GM18498 (cell line): Measurements from ENCODE around the gene SLC2A6.

Source experiments
- ATAC-seq: cut with Tn5 transposase; IDR thresholded peaks from one replicate; pipeline ENCODE4 v1.9.1; 2021; ENCODE audit warnings: mild to moderate bottlenecking, moderate library complexity; ENCODE audit not compliant: unreplicated experiment

Gene SLC2A6

DNA sequence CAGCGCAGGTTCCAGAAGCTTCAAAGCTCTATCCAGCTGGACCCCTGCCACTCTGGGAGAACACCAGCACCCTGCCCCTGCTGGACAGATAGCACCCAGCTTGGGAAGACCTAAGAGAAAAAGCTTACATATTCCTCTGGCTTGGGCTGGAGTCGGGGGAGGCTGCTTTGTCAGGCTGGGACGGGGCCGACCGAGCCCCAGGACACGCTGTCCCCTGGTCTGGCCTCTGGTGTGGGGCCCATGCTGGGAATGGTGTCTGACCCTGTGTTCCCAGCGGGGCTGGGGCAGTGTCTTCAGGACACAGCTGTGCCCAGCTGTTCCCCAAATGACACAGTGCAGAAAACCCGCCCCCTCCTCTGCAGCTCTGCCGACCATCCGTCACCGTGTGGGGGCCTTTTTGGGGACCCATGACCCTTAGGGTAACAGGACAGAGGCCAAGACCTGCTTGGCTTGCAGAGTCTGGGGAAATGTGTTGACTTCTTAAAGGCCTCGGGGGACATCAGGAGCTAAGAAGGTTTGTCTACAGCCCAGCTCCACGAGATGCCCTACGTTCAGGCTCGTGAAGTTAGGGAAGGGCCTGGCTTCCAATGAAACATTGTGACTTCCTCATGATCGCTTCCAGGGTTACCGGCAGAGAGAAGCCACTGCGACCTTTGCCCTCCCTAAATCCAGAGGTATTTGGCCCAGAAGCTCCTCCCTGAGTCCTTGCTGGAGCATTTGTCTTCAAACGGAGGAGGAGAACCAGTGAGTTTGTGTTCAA lies 20.4 kb upstream of the SLC2A6 start:
- ATAC-seq = no peak

DNA sequence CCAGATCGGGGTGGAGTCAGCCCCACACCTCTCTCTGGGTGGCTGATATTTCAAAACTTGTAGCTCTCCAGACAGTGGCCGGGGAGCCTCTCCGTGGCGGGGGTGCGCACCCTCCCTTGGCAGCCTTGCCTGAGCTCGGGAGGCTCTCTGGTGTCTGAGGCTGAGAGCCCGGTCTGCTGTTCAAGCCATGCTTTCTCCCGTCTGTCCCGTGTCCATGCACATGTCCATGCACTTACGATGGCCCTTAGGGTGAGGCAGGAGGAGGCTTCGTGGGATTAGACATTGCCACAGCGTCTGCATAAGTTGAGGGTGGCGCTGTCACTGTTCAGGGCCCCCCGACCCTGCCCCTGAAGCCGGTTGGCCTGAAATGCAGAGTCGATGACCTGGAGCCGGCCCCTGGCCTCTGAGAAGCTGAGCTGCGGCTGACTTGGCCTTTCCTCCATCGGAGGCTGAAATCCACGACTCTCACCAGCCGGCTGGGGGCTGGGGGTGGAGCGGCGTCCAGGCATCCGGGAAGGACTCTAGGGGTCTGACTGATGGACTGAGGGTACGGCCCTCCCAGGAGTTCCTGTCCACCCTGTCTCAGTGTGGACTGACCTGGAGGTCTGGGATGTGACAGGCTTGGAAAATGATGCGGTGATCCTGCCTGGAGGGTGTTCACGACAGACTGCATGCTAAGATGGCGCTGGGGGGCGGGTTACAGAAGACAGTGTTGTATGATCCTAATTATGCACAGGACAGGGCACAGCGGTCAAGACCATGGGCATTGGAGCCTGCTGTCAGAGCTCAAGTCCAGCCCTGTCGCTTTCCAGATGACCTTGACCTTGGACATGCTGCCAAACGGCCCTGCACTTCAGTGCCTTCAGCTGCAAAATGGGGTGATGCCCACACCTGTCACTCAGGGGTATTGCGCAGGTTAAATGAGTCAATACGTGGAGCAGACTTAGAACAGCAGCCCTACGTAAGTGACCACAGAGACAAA lies 18.3 kb upstream of the SLC2A6 start:
- ATAC-seq = no peak

DNA sequence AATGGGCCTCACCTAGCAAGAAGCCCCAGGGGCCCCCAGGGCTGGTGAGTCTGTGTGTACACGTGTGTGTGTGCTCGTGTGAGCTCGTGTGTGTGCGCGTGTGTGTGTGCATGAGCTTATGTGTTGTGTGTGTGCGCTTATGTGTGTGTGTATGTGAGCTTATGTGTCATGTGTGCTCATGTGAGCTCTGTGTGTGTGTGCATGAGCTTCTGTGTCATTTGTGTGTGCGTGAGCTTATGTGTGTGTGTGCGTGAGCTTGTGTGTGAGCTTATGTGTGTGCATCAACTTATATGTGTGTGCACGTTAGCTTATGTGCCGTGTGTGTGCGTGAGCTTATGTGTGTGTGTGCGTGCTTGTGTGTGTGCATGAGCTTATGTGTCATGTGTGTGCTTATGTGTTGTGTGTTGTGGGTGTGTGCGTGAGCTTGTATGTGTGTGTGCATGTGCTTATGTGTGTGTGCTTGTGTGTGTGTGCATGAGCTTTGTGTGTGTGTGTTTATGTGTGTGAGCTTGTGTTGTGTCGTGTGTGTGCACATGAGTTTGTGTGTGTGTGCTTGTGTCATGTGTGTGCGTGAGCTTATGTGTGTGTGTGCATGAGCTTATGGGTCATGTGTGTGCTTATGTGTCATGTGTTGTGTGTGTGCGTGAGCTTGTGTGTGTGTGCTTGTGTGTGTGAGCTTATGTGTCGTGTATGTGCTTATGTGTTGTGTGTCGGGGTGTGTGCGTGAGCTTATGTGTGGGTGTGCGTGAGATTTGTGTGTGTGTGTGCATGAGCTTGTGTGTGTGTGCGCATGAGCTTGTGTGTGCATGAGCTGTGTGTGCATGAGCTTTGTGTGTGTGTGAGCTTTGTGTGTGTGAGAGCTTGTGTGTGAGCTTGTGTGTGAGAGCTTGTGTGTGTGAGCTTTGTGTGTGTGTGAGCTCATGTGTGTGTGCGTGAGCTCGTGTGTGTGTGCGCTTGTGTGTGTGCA lies 16.7 kb upstream of the SLC2A6 start:
- ATAC-seq = no peak

DNA sequence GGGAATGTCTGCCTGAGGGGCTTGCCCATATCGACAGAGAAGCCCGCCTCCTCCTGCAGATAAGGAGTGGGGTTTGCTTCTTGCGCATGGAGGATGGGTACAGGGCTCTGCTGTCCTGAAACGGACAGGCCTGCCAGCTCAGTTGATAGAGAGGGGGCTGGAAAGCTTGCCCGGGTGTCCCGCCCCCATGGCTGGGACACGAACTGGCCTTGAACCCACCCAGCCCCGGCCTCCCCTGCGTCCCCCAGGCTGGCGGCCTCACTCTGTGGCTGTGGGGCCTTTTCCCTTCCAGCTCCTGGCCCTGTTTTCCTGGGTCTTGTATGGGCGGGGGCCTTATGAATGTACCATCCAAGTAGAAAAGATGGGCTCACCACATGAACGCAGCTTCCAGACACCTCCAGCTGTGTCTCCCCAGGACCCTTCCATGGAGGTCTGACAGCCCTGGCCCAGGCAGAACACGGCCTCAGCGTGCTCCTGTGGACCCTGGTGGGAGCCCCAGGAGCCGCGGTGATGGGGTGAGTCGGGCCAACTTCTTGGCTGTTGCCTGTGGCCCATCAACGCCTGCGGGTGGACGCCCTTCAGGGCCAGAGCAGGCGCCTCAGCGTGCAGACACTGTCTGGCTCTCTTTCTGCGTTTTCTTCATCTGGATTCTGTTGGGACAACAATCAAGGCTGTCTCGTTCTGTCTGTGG lies 15.9 kb upstream of the SLC2A6 start:
- ATAC-seq = no peak

DNA sequence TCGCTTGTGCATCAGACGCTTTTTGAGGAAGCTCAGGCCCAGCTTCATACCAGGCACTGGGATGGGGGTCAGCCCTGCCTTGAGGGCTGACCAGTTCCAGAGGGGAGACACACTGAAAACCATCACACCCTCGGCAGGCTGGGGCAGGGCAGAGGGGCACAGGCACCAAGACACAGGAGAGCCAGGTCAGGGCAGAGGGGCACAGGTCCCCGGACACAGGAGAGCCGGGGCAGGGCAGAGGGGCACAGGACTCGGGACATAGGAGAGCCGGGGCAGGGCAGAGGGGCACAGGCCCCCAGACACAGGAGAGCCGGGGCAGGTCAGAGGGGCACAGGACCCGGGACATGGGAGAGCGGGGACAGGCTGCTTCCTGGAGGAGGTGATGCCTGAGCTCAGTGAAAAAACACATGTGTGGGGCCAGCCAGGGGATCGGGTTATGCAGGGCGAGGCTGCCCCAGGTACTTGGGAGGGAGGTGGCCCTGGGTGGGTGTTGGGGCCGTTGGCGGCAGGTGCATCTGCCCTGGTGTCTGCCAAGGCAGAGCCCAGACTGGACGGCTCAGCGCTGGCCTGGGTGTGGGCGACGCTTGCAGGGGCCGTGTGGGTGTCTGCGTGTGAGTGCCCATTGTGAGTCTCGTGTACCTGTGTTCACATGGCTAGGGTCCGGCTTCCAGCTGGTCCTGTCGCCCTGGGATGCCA lies 15.1 kb upstream of the SLC2A6 start:
- no peak for ATAC-seq

DNA sequence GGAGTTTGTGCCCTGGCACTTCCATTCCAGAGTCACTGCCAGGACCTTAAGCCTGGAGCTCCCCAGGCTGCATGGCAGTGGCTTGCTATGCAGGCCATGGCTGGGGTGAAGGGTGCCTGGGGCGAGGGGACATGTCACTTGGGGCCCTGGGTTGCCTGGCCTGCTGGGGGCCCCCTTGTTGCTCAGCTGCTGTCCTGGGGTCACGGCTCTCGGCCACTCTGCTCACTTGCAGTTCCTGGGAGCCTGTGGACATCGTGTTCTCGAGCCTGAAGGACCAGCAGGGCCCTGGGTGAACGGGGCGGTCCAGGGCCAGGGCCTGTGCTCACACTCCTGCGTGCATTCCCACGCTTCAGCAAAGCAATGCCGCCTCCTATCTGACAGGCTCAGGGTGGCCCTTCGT lies 14.5 kb upstream of the SLC2A6 start:
- ATAC-seq = no peak

DNA sequence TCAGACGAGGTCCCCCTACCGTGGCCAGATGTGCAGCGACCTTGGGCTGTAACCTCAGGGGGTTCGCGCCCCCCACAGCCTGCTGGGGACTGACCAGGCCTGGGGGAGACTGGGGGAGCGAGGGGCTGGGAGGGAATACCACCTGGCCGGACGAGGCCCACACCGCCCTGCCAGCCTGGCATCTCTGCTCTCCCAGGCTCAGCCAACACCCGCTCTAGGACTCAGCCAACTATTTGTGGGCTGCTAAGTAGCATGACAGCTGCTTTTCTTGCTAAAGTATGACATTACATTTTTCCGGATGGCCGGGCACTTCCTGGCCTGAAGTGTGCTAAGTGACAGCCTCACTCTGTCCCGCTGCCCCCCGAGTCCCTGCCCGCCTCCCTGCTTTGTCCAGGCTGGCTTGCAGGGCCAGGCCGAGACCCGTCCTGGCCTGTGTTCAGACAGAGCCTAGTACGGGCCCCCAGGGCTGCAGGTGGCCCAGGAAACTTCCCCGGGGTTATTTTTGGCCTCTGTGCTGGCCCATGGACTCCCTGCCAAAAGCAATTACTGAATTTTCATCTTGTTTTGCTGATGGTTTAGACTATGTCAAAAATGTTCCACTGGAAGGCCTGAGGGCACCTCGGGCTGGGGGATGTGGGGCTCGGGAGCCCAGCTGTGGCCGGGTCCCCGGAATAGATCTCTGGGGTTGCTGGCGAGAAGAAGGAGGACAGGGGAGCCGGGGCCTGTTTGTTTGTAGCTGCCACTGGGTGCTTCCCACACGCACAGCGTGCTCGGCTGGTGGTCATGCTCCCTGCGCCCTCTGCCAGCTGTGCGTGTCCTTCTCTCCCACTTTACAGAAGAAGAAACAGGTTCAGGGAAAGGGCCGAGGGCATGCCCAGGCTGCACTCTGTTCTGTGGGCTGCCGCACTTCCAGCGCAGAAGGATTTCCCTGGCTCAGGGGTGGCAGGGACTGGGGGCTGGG lies 13.4 kb upstream of the SLC2A6 start:
- ATAC-seq = no peak

DNA sequence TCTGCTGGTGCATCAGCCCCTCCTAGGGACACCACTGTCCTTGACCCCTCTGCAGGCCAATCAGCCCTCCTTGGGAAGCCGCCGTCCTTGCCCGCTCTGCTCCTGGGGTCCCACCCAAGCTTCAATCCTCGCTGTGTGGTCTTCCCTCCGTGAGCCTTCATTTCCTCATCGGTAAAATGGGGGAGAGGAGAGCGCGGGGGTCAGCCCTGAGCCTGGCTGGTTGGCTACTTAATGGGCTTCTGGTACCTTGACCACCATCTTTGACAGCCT lies 12.7 kb upstream of the SLC2A6 start:
- no peak for ATAC-seq

DNA sequence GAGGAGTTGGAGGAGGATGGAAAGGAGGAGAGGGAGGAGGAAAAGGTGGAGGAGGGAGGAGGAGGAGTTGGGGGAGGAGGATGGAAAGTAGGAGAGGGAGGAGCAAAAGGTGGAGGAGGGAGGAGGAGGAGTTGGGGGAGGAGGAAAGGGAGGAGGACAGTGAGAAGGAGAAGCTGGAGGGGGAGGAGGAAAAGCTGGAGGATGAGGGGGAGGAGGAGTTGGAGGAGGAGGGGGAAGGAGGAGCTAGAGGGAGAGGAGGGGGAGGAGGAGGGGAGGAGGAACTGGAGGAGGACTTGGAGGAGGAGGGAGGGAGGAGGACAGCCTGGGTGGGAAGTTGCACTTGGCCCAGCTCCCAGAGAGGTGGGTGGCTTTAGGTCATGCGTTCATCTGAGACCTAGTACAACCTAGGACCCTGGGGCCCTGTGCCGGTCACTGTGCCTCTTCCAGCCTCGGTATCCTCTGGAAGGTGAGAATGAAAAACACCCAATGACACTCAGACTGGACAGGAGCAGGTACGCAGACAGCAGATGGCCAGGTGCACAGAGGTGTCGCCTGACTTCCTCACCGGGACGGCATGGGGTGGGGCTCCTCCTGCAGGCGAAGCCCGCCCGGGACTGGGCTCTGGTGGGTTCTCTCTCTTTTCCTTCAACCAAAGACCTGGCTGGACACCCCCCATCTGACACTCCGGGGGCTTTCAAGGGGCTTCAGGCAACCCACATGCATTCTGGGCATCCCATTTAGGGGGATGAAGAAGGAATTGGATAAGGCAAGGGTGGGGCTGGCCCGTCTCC lies 12.2 kb upstream of the SLC2A6 start:
- ATAC-seq = no peak

DNA sequence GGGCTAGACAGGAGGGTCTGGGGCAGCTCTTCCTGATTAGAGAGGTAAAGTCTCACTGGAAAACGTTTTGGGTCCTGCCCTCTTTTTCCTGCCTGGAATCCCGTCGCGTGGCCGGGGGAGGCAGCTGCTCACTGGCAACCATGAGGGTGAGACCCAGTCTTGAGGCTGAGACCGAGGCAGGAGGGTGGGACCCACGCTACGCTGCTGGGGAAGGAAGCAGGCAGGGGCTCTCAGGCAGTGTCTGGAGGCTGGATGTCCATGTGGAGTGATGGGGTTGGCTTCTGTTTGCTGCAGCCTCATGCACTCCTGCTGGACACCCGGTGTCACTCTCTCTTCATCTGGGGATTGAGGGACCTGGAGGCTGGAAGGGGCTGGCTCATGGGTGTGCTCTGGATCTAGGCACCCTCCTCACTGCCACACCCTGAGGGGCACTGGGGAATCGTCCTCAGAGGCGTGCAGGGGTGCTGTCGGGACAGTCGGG lies 11.3 kb upstream of the SLC2A6 start:
- ATAC-seq = no peak

DNA sequence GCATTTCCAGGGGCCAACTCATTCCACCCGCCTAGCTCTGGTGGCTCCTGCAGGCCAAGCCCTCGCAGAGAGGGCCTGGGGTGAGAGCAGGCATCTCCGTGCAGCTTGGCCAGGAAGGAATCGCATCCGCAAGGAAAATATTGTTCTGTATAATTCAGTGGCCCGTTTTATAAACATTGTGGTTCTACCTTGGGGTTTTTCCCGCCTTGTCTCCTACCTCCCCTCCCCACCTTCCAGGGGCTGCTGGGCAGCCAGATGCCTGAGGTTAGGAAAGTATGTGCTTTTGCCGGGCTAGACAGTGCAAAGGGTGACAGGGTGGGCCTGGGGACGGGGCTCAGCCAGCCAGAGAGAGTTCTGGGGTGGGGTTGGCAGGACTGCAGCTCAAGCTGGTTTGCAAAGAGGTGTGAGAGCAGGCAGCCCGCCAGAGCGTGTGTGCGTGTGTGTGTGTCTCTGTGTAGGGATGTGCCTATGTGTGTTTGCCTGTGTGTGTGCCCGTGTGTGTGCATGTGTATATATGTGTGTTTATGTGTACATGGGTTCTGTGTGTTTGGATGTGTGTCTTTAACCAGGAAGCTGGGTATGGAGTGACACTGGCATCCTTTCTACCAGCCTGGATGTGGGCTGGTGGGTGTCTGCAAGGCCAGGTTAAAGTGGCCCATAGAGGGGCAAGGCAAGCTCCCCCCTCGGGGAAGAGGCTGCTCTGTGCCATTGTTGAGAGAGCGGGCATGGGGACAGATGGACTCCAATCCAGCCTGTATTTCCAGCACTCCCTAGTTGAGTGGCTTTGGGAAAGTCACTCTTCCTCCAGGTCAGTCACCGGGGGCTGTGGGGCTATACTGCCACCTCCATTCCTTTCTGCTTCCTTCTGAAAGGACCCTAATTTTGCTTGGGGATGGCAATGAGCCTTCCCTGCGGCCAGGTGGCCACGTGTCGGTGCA lies 10.6 kb upstream of the SLC2A6 start:
- no peak for ATAC-seq

DNA sequence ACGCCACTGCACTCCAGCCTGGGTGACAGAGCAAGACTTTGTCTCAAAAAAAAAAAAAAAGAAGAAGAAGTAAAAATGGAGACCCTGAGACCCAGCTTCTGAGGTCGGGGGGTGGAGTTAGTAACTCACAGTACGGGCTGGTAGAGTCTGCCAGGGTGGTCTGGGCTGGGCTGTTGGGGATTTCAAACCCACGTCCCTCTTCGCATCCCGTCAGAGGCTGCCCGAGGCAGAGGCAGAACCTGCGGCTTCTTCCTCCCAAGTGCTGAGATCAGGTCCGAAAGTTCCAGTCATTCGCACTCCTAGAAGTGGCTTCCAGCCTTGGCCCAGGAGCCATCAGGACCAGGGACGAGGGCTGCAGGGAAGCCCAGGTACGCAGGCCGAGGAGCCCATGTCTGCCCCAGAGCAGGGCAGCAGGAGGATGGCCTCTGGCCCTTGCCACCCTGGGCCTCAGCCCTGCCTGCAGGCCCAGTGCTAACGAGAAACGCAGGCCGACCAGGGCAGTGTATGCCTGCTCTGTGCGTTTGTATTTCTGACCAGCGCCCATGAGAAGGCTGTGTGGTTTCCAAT lies 9.9 kb upstream of the SLC2A6 start:
- no peak for ATAC-seq

DNA sequence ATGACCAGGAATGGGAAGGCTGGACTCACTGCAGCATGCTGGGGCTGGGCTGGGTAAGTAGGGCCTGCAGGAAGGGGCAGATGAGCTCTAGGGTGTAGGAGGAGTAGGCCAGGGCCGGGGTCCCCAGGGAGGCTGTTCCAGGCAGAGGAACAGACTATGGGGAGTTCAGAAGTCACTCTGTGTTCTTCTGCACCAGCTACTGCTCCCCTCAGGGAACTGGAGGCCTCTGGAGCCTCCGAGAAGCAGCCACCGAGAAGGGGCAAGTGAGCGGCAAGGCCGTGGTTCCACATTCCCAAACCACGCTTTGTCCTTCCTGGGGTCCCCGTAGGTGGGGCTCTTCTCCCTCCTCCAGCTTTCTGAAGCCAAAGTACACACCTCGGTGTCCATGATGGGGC lies 8.4 kb upstream of the SLC2A6 start:
- no peak for ATAC-seq

DNA sequence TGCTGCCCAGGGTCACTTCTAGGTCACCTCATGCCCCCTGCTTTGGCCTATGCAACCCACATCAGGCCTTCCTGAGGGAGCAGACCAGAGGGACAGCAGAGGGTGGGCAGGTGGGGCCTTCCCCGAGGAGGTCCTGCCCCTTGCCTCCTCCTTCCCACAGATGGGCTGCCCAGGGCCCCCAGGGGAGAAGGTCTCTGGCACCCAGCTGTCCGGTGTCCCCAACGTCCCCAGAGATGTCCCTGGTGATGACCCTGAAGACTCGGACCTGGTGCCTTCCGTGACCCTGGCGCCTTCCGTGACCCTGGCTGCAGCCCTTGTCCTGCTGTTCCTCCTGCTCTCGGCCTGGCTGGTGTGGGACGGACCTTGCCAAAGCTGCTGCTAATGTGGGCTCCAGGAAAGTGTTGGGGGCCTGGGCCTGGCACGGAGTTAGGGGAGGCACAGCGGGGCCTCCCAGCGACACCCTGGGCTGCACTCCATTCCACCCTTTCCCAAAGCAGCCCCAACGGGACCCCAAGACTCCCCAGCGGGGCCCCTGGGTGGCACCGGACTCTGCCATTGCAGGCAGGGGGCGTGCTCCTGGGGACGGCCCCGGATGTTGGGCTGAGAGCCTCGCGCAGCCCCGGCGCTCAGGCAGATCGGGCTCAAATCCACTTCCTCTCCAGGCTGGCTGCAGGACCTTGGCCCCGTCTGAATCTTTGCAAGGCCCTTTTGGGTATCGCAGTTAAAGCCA lies 6.8 kb upstream of the SLC2A6 start:
- no peak for ATAC-seq

DNA sequence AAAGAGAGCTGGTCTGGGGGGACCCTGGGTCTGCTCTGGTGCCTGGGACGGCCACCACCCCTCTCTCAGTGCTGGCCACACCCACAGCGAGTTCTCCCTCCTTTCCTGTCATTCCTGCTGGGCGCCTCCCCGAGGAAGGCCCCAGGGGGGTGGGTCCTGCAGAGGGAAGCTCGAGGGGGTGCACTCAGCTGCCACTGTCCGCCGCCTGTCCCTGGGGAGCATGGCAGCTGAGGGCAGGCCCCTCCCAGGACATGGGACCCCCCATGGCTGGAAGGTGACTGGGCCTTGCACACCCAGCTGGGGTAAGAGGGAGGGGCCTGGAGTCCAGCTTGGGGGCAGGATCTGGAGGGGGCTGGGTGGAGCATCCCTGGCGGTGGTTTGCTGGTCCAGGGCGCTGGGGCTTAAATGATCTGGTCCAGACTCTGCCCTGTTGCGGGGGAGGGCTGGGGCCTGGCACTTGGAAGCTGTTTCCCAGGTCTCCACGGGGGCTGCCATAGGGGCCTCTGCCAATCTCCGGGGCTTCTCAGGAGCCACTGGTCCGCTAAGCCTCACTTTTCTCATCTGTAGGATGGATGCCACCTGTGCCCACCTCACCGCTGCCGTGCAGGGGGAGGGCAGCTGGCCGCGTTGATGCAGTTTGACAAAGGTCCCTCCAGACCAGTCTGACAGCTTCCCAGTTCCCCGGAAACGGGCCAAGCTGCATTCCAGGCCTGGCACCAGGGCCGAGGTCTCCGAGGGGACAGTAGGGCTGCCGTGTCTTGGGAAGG lies 6.0 kb upstream of the SLC2A6 start:
- ATAC-seq = no peak
